Measurements from ENCODE around the gene C19orf12.

Gene C19orf12

GRCh38 chr19:29662278-29662603 is 52.8 kb downstream of the C19orf12 start:
- no peak for DNase-seq

GRCh38 chr19:29660835-29661234 is 54.2 kb downstream of the C19orf12 start:
- peak in 1 of 2 donors; percentile 37 for DNase-seq

- DNase-seq, result no peak
Measured at GRCh38 chr19:29658221-29658991, 56.7 kb downstream of the C19orf12 start.

- no peak for DNase-seq
Measured at GRCh38 chr19:29655648-29656335, 59.3 kb downstream of the C19orf12 start.

GRCh38 chr19:29653398-29653797 is 61.7 kb downstream of the C19orf12 start:
- no peak for DNase-seq

GRCh38 chr19:29651622-29652394 is 63.3 kb downstream of the C19orf12 start:
- DNase-seq, result peak in 1 of 2 donors; percentile 22

- no peak for DNase-seq
Measured at GRCh38 chr19:29650772-29651387, 64.2 kb downstream of the C19orf12 start.
